OCI-LY1 (cell line): ENCODE results near the gene HNRNPK.

Source experiments
- H2AFZ ChIP-seq: fragments of 200-600 bp; sonication (generic), shearing (Covaris generic); 2 replicates; pipeline ENCODE4 v1.6.0; 2014; ENCODE audit warnings: antibody characterized with exemption, mild to moderate bottlenecking, low read length
- H3F3A ChIP-seq: fragments of 200-600 bp; sonication (generic), shearing (Covaris generic); 2 replicates; pipeline ENCODE4 v1.6.0; 2014; ENCODE audit warnings: mild to moderate bottlenecking, antibody characterized with exemption, low read length, moderate library complexity; ENCODE audit not compliant: insufficient read depth
- H3K27ac ChIP-seq: fragments of 200-600 bp; sonication (generic); 2 replicates; pipeline ENCODE4 v1.5.1; 2014; ENCODE audit warnings: low read length, mixed run types, mild to moderate bottlenecking, low read depth; ENCODE audit not compliant: poor library complexity, severe bottlenecking
- H3K27me3 ChIP-seq: fragments of 200-600 bp; sonication (generic); 2 replicates; pipeline ENCODE4 v1.6.0; 2014; ENCODE audit warnings: antibody characterized with exemption, mild to moderate bottlenecking, low read length, moderate library complexity; ENCODE audit not compliant: insufficient read depth
- H3K36me3 ChIP-seq: fragments of 200-600 bp; sonication (generic); 2 replicates; pipeline ENCODE4 v1.6.1; 2014; ENCODE audit warnings: mild to moderate bottlenecking, antibody characterized with exemption, low read length, moderate library complexity, mixed read lengths; ENCODE audit not compliant: insufficient read depth
- H3K4me1 ChIP-seq: fragments of 200-600 bp; sonication (generic); 2 replicates; pipeline ENCODE4 v1.5.1; 2014; ENCODE audit warnings: mild to moderate bottlenecking, low read length, moderate library complexity; ENCODE audit not compliant: insufficient read depth, severe bottlenecking
- H3K4me2 ChIP-seq: fragments of 200-600 bp; sonication (generic), shearing (Covaris generic); 2 replicates; pipeline ENCODE4 v1.6.1; 2014; ENCODE audit warnings: low read length
- H3K4me3 ChIP-seq: fragments of 200-600 bp; sonication (generic); 2 replicates; pipeline ENCODE4 v1.5.1; 2014; ENCODE audit warnings: low read length, low read depth, mild to moderate bottlenecking, mixed read lengths; ENCODE audit not compliant: poor library complexity, severe bottlenecking
- H3K79me2 ChIP-seq: fragments of 200-600 bp; shearing (Covaris generic); 2 replicates; pipeline ENCODE4 v1.6.1; 2016; ENCODE audit warnings: mixed run types, low read length, mixed read lengths; ENCODE audit not compliant: insufficient read depth
- H3K9ac ChIP-seq: fragments of 200-600 bp; sonication (generic), shearing (Covaris generic); 2 replicates; pipeline ENCODE4 v1.6.1; 2014; ENCODE audit warnings: mild to moderate bottlenecking, low read length, mixed read lengths
- H3K9me2 ChIP-seq: fragments of 200-600 bp; sonication (generic), shearing (Covaris generic); 2 replicates; pipeline ENCODE4 v1.6.1; 2014; ENCODE audit warnings: low read depth, mild to moderate bottlenecking, low read length, mixed read lengths
- H3K9me3 ChIP-seq: fragments of 200-600 bp; shearing (Covaris generic); 2 replicates; pipeline ENCODE4 v1.6.1; 2014; ENCODE audit warnings: low read length, mixed read lengths
- H4K20me1 ChIP-seq: fragments of 200-600 bp; sonication (generic), shearing (Covaris generic); 2 replicates; pipeline ENCODE4 v1.6.0; 2016; ENCODE audit warnings: mild to moderate bottlenecking, low read length; ENCODE audit not compliant: insufficient read depth
- CTCF ChIP-seq: fragments of 200-600 bp; sonication (generic), shearing (Covaris generic); IDR thresholded peaks from 2 replicates; pipeline ENCODE4 v1.5.1; 2017; ENCODE audit warnings: mild to moderate bottlenecking, antibody characterized with exemption, low read length, moderate library complexity, mixed read lengths
- EZH2 ChIP-seq: fragments of 200-600 bp; sonication (generic), shearing (Covaris generic); IDR thresholded peaks from 2 replicates; pipeline ENCODE4 v1.8.0; 2017; ENCODE audit warnings: borderline replicate concordance, mixed run types, mild to moderate bottlenecking, antibody characterized with exemption, low read length, moderate library complexity, mixed read lengths

Gene HNRNPK

GRCh38 chr9:83992901-83993300 is 12.9 kb upstream of the HNRNPK start:
- Histone ChIP-seq H3K27me3 (no peaks in the 10 kb centered on the region), H3K4me1 (peaks cover 3% of the 10 kb centered on the region), H3K9me2 (no peaks in the 10 kb centered on the region), H3K4me3 (no peak overlapping the region), H3K9ac (no peak overlapping the region), H3K27ac (no peak overlapping the region), H4K20me1 (no peaks in the 10 kb centered on the region), H3K9me3 (no peaks in the 10 kb centered on the region), H3K36me3 (peaks cover 60% of the 10 kb centered on the region), H2AFZ (no peak overlapping the region), H3K79me2 (peaks cover 76% of the 10 kb centered on the region), H3K4me2 (no peak overlapping the region), H3F3A (no peaks in the 10 kb centered on the region)
- TF ChIP-seq EZH2 (no peak), CTCF (no peak)

GRCh38 chr9:83992407-83992806 is 12.4 kb upstream of the HNRNPK start:
- Histone ChIP-seq H3K4me2 (no peak overlapping the region), H3F3A (no peaks in the 10 kb centered on the region), H3K36me3 (peaks cover 60% of the 10 kb centered on the region), H3K9ac (no peak overlapping the region), H2AFZ (no peak overlapping the region), H3K9me3 (no peaks in the 10 kb centered on the region), H3K27ac (no peak overlapping the region), H3K79me2 (peaks cover 78% of the 10 kb centered on the region), H3K9me2 (no peaks in the 10 kb centered on the region), H3K4me1 (peaks cover 6% of the 10 kb centered on the region), H3K27me3 (no peaks in the 10 kb centered on the region), H4K20me1 (no peaks in the 10 kb centered on the region), H3K4me3 (no peak overlapping the region)
- TF ChIP-seq EZH2 (no peak), CTCF (no peak)

GRCh38 chr9:83991355-83991754 is 11.3 kb upstream of the HNRNPK start:
- no peaks in the 10 kb centered on the region for H4K20me1 ChIP-seq
- H3K4me1 ChIP-seq, result peaks cover 16% of the 10 kb centered on the region
- no peak overlapping the region for H3K4me3 ChIP-seq
- peaks cover 66% of the 10 kb centered on the region for H3K36me3 ChIP-seq
- H3K9ac ChIP-seq, result no peak overlapping the region
- no peak overlapping the region for H2AFZ ChIP-seq
- no peaks in the 10 kb centered on the region for H3F3A ChIP-seq
- peaks cover 84% of the 10 kb centered on the region for H3K79me2 ChIP-seq
- no peaks in the 10 kb centered on the region for H3K27me3 ChIP-seq
- no peaks in the 10 kb centered on the region for H3K9me3 ChIP-seq
- no peak overlapping the region for H3K4me2 ChIP-seq
- TF ChIP-seq EZH2, result no peak
- no peak for TF ChIP-seq CTCF
- H3K9me2 ChIP-seq, result no peaks in the 10 kb centered on the region
- no peak overlapping the region for H3K27ac ChIP-seq
